Heart right ventricle (tissue), 16 donors: ENCODE measurements around the gene RAD50. TPM values are rescaled to one million over a fixed set of nuclear protein-coding genes. Genes with fewer than 3 reads are reported as not detected.

Experiments
- ATAC-seq, 8 donors: fragments of 200-7000 bp; cut with Tn5 transposase; one replicate each; pipeline ENCODE4 v1.9.1; 2020; ENCODE audit warnings: mild to moderate bottlenecking in 8 of 8, moderate library complexity in 8 of 8, moderate number of reproducible peaks in 1 of 8
- DNase-seq, 2 donors: peaks; one replicate each; pipeline ENCODE4 v3.0.0-alpha.2; 2020
- H3K27ac ChIP-seq, 10 donors: fragments of 200-600 bp; sonication (generic) in 2 of 10; one replicate each; pipeline versions ENCODE4 v1.5.0 to v1.8.0; 2020 to 2022; ENCODE audit warnings: mild to moderate bottlenecking in 3 of 10
- H3K27me3 ChIP-seq, 7 donors: fragments of 200-600 bp; one replicate each; pipeline ENCODE4 v1.8.0; 2021 to 2022; ENCODE audit warnings: mild to moderate bottlenecking in 2 of 7
- H3K36me3 ChIP-seq, 9 donors: fragments of 200-600 bp; sonication (generic) in 1 of 9; one replicate each; pipeline versions ENCODE4 v1.5.0 to v1.8.0; 2020 to 2022; ENCODE audit warnings: mild to moderate bottlenecking in 2 of 9
- H3K4me1 ChIP-seq, 9 donors: fragments of 200-600 bp; sonication (generic) in 1 of 9; one replicate each; pipeline versions ENCODE4 v1.5.0 to v1.8.0; 2020 to 2022; ENCODE audit warnings: mild to moderate bottlenecking in 4 of 9
- H3K4me3 ChIP-seq, 10 donors: fragments of 200-600 bp; sonication (generic) in 2 of 10; one replicate each; pipeline versions ENCODE4 v1.5.0 to v1.8.0; 2020 to 2022; ENCODE audit warnings: mild to moderate bottlenecking in 7 of 10, moderate library complexity in 2 of 10
- H3K9me3 ChIP-seq, 11 donors: fragments of 200-600 bp in 10 of 11; sonication (generic) in 2 of 11; one replicate each; pipeline versions ENCODE4 v1.5.0 to v1.8.0; 2013 to 2022; ENCODE audit warnings: mild to moderate bottlenecking in 2 of 11, control low read depth in 1 of 11, moderate library complexity in 1 of 11
- CTCF ChIP-seq, 9 donors: fragments of 200-600 bp; sonication (generic) in 2 of 9; IDR thresholded peaks; one replicate each; pipeline versions ENCODE4 v1.5.0 to v1.8.0; 2021 to 2022; ENCODE audit warnings: antibody characterized with exemption in 9 of 9, mild to moderate bottlenecking in 5 of 9, moderate library complexity in 1 of 9
- WGBS, 2 donors: extraction: QIAGEN DNeasy Blood & Tissue Kit; methylation state at CpG; one replicate each; pipeline ENCODE4 v1.1.7; 2013; ENCODE audit warnings: inconsistent platforms in 1 of 2; 5-methylcytosine and 5-hydroxymethylcytosine counted together
- intact Hi-C, 10 donors: fragments of 100-400 bp; cut with DNase I; formaldehyde crosslinking; loops; one replicate each; pipeline versions ENCODE4 v1.11.1 to v1.14.2; 2022
- polyA plus RNA-seq, 2 donors: library from polyadenylated mRNA; stranded (reverse); fragments of 200-250 nt; gene quantifications; one replicate each; pipeline ENCODE4 v1.2.3, GENCODE V29; 2013
- total RNA-seq, 10 donors: library from RNA; stranded (reverse); fragmentation: NEBNext Ultra II Directional in 3 of 10; extraction: Animal tissue kit (Norgen Biotek cat#: 25700) in 3 of 10; gene quantifications; one replicate each; pipeline versions ENCODE4 v1.2.1 to v1.2.4, GENCODE V29; 2021 to 2023
- donor health status: Arrhythmogenic right ventricular cardiomyopathy.
- donor health status: ischemic (EF 13 %, LVEDD 7.1; RV severe dilation, severe dysfunction).
- donor health status: healthy with polysubstance abuse.
- donor health status: DM: no; HTN: yes; CAD: no.
- donor health status: DM: no; HTN: no; CAD: no.
- donor health status: ischemic (EF 25% LVEDD 6.9; RV normal size, moderate dysfunction).
- donor health status: ischemic (EF 25% LVEDD 5.7; RV mildly dilated, moderate dysfunction).
- donor health status: healthy.
- donor health status: DM: yes; HTN: yes; CAD: no.
- donor health status: Ischemic cardiomyopathy.
- donor health status: ischemic (EF 35%, LVEDD 5.7; RV mildly dilated, moderate dysfunction).
- donor health status: nonischemic (EF 11% LVEDD 7.7; RV severe dilation, severe dysfunction).
- donor health status: DM: yes; HTN: yes; CAD: no.
- donor health status: PGD.
- donor health status: ischemic (EF 29% LVEDD 5.4; RV normal size, mild dysfunction).
- donor health status: nonischemic (EF 23%, LVEDD 6.1; RV moderate dilation, normal function).

Gene RAD50
- total and polyA plus RNA-seq, 12 donors = 6.8 to 38.5 (median 31.8) TPM

DNA sequence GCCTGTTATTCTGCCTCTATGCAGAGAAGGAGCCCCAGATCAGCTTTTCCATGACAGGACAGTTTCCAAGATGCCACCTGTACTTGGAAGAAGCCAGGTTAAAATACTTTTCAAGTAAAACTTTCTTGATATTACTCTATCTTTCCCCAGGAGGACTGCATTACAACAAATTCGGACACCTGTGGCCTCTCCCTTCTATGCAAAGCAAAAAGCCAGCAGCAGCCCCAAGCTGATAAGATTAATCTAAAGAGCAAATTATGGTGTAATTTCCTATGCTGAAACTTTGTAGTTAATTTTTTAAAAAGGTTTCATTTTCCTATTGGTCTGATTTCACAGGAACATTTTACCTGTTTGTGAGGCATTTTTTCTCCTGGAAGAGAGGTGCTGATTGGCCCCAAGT, 116.7 kb downstream of the RAD50 start:
- intact Hi-C loops = no loop called here
- Histone ChIP-seq H3K36me3 (no peaks in the 10 kb centered on the region), H3K27me3 (no peaks in the 10 kb centered on the region), H3K4me3 (no peak overlapping the region), H3K9me3 (no peaks in the 10 kb centered on the region), H3K4me1 (peaks cover 0 to 21% (median 0%) of the 10 kb centered on the region in 9 donors), H3K27ac (no peak overlapping the region)
- DNase-seq (no peak), ATAC-seq (no peak)
- no peak for TF ChIP-seq CTCF (IDR thresholded peaks at IDR 0.05)
- WGBS, 2 donors = 80 to 88% methylated on average over 1 of the region's 1 CpG

DNA sequence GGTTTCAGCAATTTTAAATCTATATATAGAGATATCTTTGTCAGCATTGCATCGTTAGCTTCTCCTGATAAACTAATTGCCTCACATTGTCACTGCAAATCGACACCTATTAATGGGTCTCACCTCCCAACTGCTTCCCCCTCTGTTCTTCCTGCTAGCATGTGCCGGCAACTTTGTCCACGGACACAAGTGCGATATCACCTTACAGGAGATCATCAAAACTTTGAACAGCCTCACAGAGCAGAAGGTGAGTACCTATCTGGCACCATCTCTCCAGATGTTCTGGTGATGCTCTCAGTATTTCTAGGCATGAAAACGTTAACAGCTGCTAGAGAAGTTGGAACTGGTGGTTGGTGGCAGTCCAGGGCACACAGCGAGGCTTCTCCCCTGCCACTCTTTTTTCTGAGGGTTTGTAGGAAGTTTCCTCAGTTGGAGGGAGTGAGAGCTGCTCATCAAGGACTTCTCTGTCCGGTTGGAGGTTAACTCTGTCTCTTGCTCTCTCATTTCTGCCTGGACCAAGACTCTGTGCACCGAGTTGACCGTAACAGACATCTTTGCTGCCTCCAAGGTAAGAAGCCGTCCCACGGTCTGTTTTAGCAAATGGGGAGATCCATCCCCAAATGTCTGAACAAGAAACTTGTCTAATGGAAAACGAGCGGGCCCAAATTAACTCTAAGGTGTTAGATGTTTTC, 117.3 kb downstream of the RAD50 start, which contains the start of gene IL4:
Gene IL4, plus strand, starts transcription at position 51 of the 692 bp plus-strand sequence. Its CDS starts 62 bp downstream, at position 113.
- DNase-seq (no peak), ATAC-seq (no peak)
- intact Hi-C loops = no loop called here
- Histone ChIP-seq H3K27me3 (no peaks in the 10 kb centered on the region), H3K36me3 (no peaks in the 10 kb centered on the region), H3K4me1 (peaks cover 0 to 21% (median 0%) of the 10 kb centered on the region in 9 donors), H3K4me3 (no peak within 1 kb of the TSS), H3K27ac (peak within 1 kb of the TSS in 1 of 10 donors; percentile 50), H3K9me3 (no peaks in the 10 kb centered on the region)
- no peak for TF ChIP-seq CTCF (IDR thresholded peaks at IDR 0.05)
- 74 to 76% methylated on average over 14 of the region's 14 CpGs for WGBS, 2 donors

- DNase-seq (no peak), ATAC-seq (peak in 6 of 8 donors; percentile 31 to 66 (median 56))
- Histone ChIP-seq H3K27me3 (no peaks in the 10 kb centered on the region), H3K4me1 (peaks cover 0 to 21% (median 0%) of the 10 kb centered on the region in 9 donors), H3K9me3 (no peaks in the 10 kb centered on the region), H3K4me3 (no peak overlapping the region), H3K36me3 (no peaks in the 10 kb centered on the region), H3K27ac (peak overlapping the region in 1 of 10 donors; percentile 50)
- 67 to 73% methylated on average over 13 of the region's 13 CpGs for WGBS, 2 donors
- TF ChIP-seq CTCF (IDR thresholded peaks at IDR 0.05) = no peak
- intact Hi-C loops = no loop called here
Observed at GRCh38 chr5:132674671-132675506, 118.1 kb downstream of the RAD50 start.

- Histone ChIP-seq H3K9me3 (no peaks in the 10 kb centered on the region), H3K4me3 (no peak overlapping the region), H3K36me3 (no peaks in the 10 kb centered on the region), H3K27ac (no peak overlapping the region), H3K27me3 (no peaks in the 10 kb centered on the region), H3K4me1 (peaks cover 0 to 21% (median 0%) of the 10 kb centered on the region in 9 donors)
- WGBS, 2 donors = 94 to 96% methylated on average over 11 of the region's 11 CpGs
- ATAC-seq (no peak), DNase-seq (no peak)
- no peak for TF ChIP-seq CTCF (IDR thresholded peaks at IDR 0.05)
- intact Hi-C loops = no loop called here
Observed at GRCh38 chr5:132675936-132676689, 119.3 kb downstream of the RAD50 start.
